Upper lobe of left lung (tissue), 6 donors: ENCODE data around the gene FYB1. TPM values are rescaled to one million over a fixed set of nuclear protein-coding genes. Genes with fewer than 3 reads are reported as not detected.

Experiments used
- ATAC-seq, 2 donors: fragments of 200-7000 bp; cut with Tn5 transposase; one replicate each; pipeline ENCODE4 v1.9.1; 2022; ENCODE audit warnings: mild to moderate bottlenecking in 2 of 2, moderate library complexity in 2 of 2; ENCODE audit not compliant: low FRiP score in 2 of 2
- DNase-seq, 2 donors: peaks; one replicate each; pipeline ENCODE4 v3.0.0-alpha.2; 2019 to 2020
- H3K27ac ChIP-seq, 4 donors: fragments of 200-600 bp; sonication (generic); one replicate each; pipeline ENCODE4 v1.5.1; 2016 to 2019
- H3K27me3 ChIP-seq, 4 donors: fragments of 200-600 bp; sonication (generic); one replicate each; pipeline ENCODE4 v1.5.1; 2017 to 2019
- H3K36me3 ChIP-seq, 4 donors: fragments of 200-600 bp; sonication (generic); one replicate each; pipeline ENCODE4 v1.5.1; 2016 to 2019
- H3K4me1 ChIP-seq, 4 donors: fragments of 200-600 bp; sonication (generic); one replicate each; pipeline ENCODE4 v1.5.1; 2018 to 2019
- H3K4me3 ChIP-seq, 4 donors: fragments of 200-600 bp; sonication (generic); one replicate each; pipeline ENCODE4 v1.5.1; 2017 to 2019; ENCODE audit warnings: mild to moderate bottlenecking in 2 of 4, moderate library complexity in 1 of 4
- H3K9me3 ChIP-seq, 4 donors: fragments of 200-600 bp; sonication (generic); one replicate each; pipeline ENCODE4 v1.5.1; 2018 to 2019
- CTCF ChIP-seq, 6 experiments: fragments of 450-650 bp in 4 of 6; fragments of 200-600 bp in 2 of 6; sonication (generic) in 2 of 6; IDR thresholded peaks; one replicate each; pipeline ENCODE4 v1.5.1; 2016 to 2019; ENCODE audit warnings: antibody characterized with exemption in 6 of 6
- EP300 ChIP-seq, 4 donors: sonication (generic); formaldehyde crosslinking; IDR thresholded peaks; one replicate each; pipeline ENCODE4 v1.5.1; 2017; ENCODE audit warnings: antibody characterized with exemption in 4 of 4, control low read depth in 2 of 4
- POLR2A ChIP-seq, 4 donors: fragments of 450-650 bp; IDR thresholded peaks; one replicate each; pipeline ENCODE4 v1.5.1; 2016 to 2017; ENCODE audit warnings: antibody characterized with exemption in 4 of 4, mild to moderate bottlenecking in 2 of 4
- POLR2AphosphoS5 ChIP-seq, 2 donors: sonication (generic); formaldehyde crosslinking; IDR thresholded peaks; one replicate each; pipeline ENCODE4 v1.5.1; 2017; ENCODE audit warnings: antibody characterized with exemption in 2 of 2
- WGBS, 2 donors: methylation state at CpG; one replicate each; pipeline ENCODE4 v1.1.5; 2017 to 2018; 5-methylcytosine and 5-hydroxymethylcytosine counted together
- total RNA-seq, 6 donors: library from RNA; depleted of rRNA in 4 of 6; stranded (reverse); fragments of >200 nt in 4 of 6; gene quantifications; one replicate each; pipeline versions ENCODE4 v1.1.0 to v1.2.1, GENCODE V29; 2016 to 2021
- donor health status: DM: no; HTN: no; CAD: no; lungs with moderate emphysema.
- donor health status: DM: no; HTN: yes; CAD: no; lungs with severe emphysema.

FYB1 gene
- total RNA-seq, 6 donors from 2014 or later, result 24.0 to 97.4 (median 42.5) TPM

- DNase-seq (no peak), ATAC-seq (no peak)
- H3K27ac ChIP-seq, result no peak overlapping the region
- peaks cover 0 to 10% (median 0%) of the 10 kb centered on the region in 4 donors for H3K36me3 ChIP-seq
- WGBS, 2 donors, result 95% methylated on average over 1 of the region's 1 CpG
- H3K4me3 ChIP-seq, result no peak overlapping the region
- peaks cover 0 to 9% (median 0%) of the 10 kb centered on the region in 4 donors for H3K4me1 ChIP-seq
- no peaks in the 10 kb centered on the region for H3K9me3 ChIP-seq
- TF ChIP-seq POLR2A (IDR thresholded peaks at IDR 0.05) (no peak), POLR2AphosphoS5 (IDR thresholded peaks at IDR 0.05) (no peak), CTCF (IDR thresholded peaks at IDR 0.05) (no peak), EP300 (IDR thresholded peaks at IDR 0.05) (no peak)
- H3K27me3 ChIP-seq, result no peaks in the 10 kb centered on the region
Measured at GRCh38 chr5:39120052-39120420, 99.3 kb downstream of the FYB1 start.

GRCh38 chr5:39119404-39120051 is 99.8 kb downstream of the FYB1 start:
- Histone ChIP-seq H3K4me3 (no peak overlapping the region), H3K9me3 (no peaks in the 10 kb centered on the region), H3K27ac (no peak overlapping the region), H3K27me3 (no peaks in the 10 kb centered on the region), H3K36me3 (peaks cover 0 to 10% (median 0%) of the 10 kb centered on the region in 4 donors), H3K4me1 (peaks cover 0 to 9% (median 0%) of the 10 kb centered on the region in 4 donors)
- DNase-seq (no peak), ATAC-seq (no peak)
- no peak for TF ChIP-seq POLR2AphosphoS5 (IDR thresholded peaks at IDR 0.05)
- no peak for TF ChIP-seq CTCF (IDR thresholded peaks at IDR 0.05)
- no peak for TF ChIP-seq POLR2A (IDR thresholded peaks at IDR 0.05)
- no peak for TF ChIP-seq EP300 (IDR thresholded peaks at IDR 0.05)
- 84 to 86% methylated on average over 3 of the region's 3 CpGs for WGBS, 2 donors

GRCh38 chr5:39118638-39119037 is 100.7 kb downstream of the FYB1 start:
- ATAC-seq, result no peak
- no peak overlapping the region for H3K4me3 ChIP-seq
- DNase-seq, result no peak
- H3K4me1 ChIP-seq, result peaks cover 0 to 9% (median 0%) of the 10 kb centered on the region in 4 donors
- 76% methylated on average over 2 of the region's 2 CpGs for WGBS, 2 donors
- H3K9me3 ChIP-seq, result no peaks in the 10 kb centered on the region
- peaks cover 0 to 10% (median 0%) of the 10 kb centered on the region in 4 donors for H3K36me3 ChIP-seq
- H3K27me3 ChIP-seq, result no peaks in the 10 kb centered on the region
- TF ChIP-seq EP300 (IDR thresholded peaks at IDR 0.05) (no peak), POLR2A (IDR thresholded peaks at IDR 0.05) (no peak), CTCF (IDR thresholded peaks at IDR 0.05) (no peak), POLR2AphosphoS5 (IDR thresholded peaks at IDR 0.05) (no peak)
- no peak overlapping the region for H3K27ac ChIP-seq

- ATAC-seq (no peak), DNase-seq (no peak)
- no peak for TF ChIP-seq EP300 (IDR thresholded peaks at IDR 0.05)
- TF ChIP-seq CTCF (IDR thresholded peaks at IDR 0.05), result no peak
- no peak for TF ChIP-seq POLR2A (IDR thresholded peaks at IDR 0.05)
- no peak for TF ChIP-seq POLR2AphosphoS5 (IDR thresholded peaks at IDR 0.05)
- peaks cover 0 to 10% (median 0%) of the 10 kb centered on the region in 4 donors for H3K36me3 ChIP-seq
- 68 to 85% methylated on average over 2 of the region's 2 CpGs for WGBS, 2 donors
- no peak overlapping the region for H3K4me3 ChIP-seq
- H3K27ac ChIP-seq, result no peak overlapping the region
- peaks cover 0 to 9% (median 0%) of the 10 kb centered on the region in 4 donors for H3K4me1 ChIP-seq
- no peaks in the 10 kb centered on the region for H3K27me3 ChIP-seq
- no peaks in the 10 kb centered on the region for H3K9me3 ChIP-seq
Measured at GRCh38 chr5:39117401-39117800, 102.0 kb downstream of the FYB1 start.
